DOHH2 (cell line): ENCODE measurements around the gene AREG.

Source experiments
- H3F3A ChIP-seq: fragments of 200-600 bp; sonication (generic), shearing (Covaris generic); 2 replicates; pipeline ENCODE4 v1.6.0; 2016; ENCODE audit warnings: antibody characterized with exemption, mild to moderate bottlenecking; ENCODE audit not compliant: control insufficient read depth, insufficient read depth
- H3K27ac ChIP-seq: fragments of 200-600 bp; sonication (generic); 2 replicates; pipeline ENCODE4 v1.5.1; 2014; ENCODE audit warnings: low read depth, mild to moderate bottlenecking, low read length, moderate library complexity
- H3K27me3 ChIP-seq: fragments of 200-600 bp; sonication (generic); 2 replicates; pipeline ENCODE4 v1.6.1; 2014; ENCODE audit warnings: mild to moderate bottlenecking, low read length, mixed read lengths; ENCODE audit not compliant: control insufficient read depth
- H3K36me3 ChIP-seq: fragments of 200-600 bp; sonication (generic); 2 replicates; pipeline ENCODE4 v1.6.1; 2014; ENCODE audit warnings: mild to moderate bottlenecking, low read length, moderate library complexity, mixed read lengths; ENCODE audit not compliant: control insufficient read depth
- H3K4me1 ChIP-seq: fragments of 200-600 bp; sonication (generic); 2 replicates; pipeline ENCODE4 v1.6.1; 2014; ENCODE audit warnings: mild to moderate bottlenecking, low read length, mixed read lengths; ENCODE audit not compliant: control insufficient read depth
- H3K4me2 ChIP-seq: fragments of 200-600 bp; sonication (generic); 2 replicates; pipeline ENCODE4 v1.6.0; 2014; ENCODE audit warnings: mild to moderate bottlenecking, low read length, moderate library complexity
- H3K4me3 ChIP-seq: fragments of 200-600 bp; sonication (generic); 2 replicates; pipeline ENCODE4 v1.5.1; 2014; ENCODE audit warnings: mild to moderate bottlenecking, low read length, mixed read lengths
- H3K79me2 ChIP-seq: fragments of 200-600 bp; sonication (generic); 2 replicates; pipeline ENCODE4 v1.6.1; 2014; ENCODE audit warnings: mild to moderate bottlenecking, low read length, mixed read lengths; ENCODE audit not compliant: control insufficient read depth
- H3K9me2 ChIP-seq: fragments of 200-600 bp; sonication (generic); replicated peaks from 2 replicates; pipeline ENCODE4 v1.6.1; 2014; ENCODE audit warnings: mild to moderate bottlenecking, low read length, mixed read lengths; ENCODE audit not compliant: control insufficient read depth
- H3K9me3 ChIP-seq: fragments of 200-600 bp; sonication (generic); 2 replicates; pipeline ENCODE4 v1.6.1; 2014; ENCODE audit warnings: antibody characterized with exemption, low read length, mixed read lengths; ENCODE audit not compliant: control insufficient read depth, insufficient read depth
- H4K20me1 ChIP-seq: fragments of 200-600 bp; sonication (generic); 2 replicates; pipeline ENCODE4 v1.6.0; 2014; ENCODE audit warnings: low read depth, mild to moderate bottlenecking, antibody characterized with exemption, low read length, moderate library complexity; ENCODE audit not compliant: control insufficient read depth, insufficient read depth
- EZH2phosphoT487 ChIP-seq: fragments of 200-600 bp; sonication (generic); IDR thresholded peaks from 2 replicates; pipeline ENCODE4 v1.6.1; 2017; ENCODE audit warnings: borderline replicate concordance, mild to moderate bottlenecking, antibody characterized with exemption, low read length, moderate library complexity, mixed read lengths
- TF ChIP-seq, protein P1 (sequence below): fragments of 200-600 bp; sonication (generic); IDR thresholded peaks from one replicate; pipeline ENCODE4 v1.5.1; 2014; ENCODE audit warnings: antibody characterized with exemption, mild to moderate bottlenecking, low read depth, low read length; ENCODE audit not compliant: poor library complexity, severe bottlenecking

AREG gene

GRCh38 chr4:74433043-74433442 is 11.9 kb upstream of the AREG start:
- H4K20me1 ChIP-seq: no peaks in the 10 kb centered on the region
- no peaks in the 10 kb centered on the region for H3K4me1 ChIP-seq
- H3K36me3 ChIP-seq: no peaks in the 10 kb centered on the region
- H3K9me2 ChIP-seq: no peaks in the 10 kb centered on the region
- H3K27ac ChIP-seq: no peak overlapping the region
- H3K27me3 ChIP-seq: no peaks in the 10 kb centered on the region
- no peaks in the 10 kb centered on the region for H3F3A ChIP-seq
- no peak overlapping the region for H3K4me2 ChIP-seq
- H3K9me3 ChIP-seq: no peaks in the 10 kb centered on the region; the same call in 1 of the 2 replicates
- no peaks in the 10 kb centered on the region for H3K79me2 ChIP-seq
- no peak for TF ChIP-seq EZH2phosphoT487
- TF ChIP-seq, protein P1, sequence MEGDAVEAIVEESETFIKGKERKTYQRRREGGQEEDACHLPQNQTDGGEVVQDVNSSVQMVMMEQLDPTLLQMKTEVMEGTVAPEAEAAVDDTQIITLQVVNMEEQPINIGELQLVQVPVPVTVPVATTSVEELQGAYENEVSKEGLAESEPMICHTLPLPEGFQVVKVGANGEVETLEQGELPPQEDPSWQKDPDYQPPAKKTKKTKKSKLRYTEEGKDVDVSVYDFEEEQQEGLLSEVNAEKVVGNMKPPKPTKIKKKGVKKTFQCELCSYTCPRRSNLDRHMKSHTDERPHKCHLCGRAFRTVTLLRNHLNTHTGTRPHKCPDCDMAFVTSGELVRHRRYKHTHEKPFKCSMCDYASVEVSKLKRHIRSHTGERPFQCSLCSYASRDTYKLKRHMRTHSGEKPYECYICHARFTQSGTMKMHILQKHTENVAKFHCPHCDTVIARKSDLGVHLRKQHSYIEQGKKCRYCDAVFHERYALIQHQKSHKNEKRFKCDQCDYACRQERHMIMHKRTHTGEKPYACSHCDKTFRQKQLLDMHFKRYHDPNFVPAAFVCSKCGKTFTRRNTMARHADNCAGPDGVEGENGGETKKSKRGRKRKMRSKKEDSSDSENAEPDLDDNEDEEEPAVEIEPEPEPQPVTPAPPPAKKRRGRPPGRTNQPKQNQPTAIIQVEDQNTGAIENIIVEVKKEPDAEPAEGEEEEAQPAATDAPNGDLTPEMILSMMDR: no peak
- no peak overlapping the region for H3K4me3 ChIP-seq

DNA sequence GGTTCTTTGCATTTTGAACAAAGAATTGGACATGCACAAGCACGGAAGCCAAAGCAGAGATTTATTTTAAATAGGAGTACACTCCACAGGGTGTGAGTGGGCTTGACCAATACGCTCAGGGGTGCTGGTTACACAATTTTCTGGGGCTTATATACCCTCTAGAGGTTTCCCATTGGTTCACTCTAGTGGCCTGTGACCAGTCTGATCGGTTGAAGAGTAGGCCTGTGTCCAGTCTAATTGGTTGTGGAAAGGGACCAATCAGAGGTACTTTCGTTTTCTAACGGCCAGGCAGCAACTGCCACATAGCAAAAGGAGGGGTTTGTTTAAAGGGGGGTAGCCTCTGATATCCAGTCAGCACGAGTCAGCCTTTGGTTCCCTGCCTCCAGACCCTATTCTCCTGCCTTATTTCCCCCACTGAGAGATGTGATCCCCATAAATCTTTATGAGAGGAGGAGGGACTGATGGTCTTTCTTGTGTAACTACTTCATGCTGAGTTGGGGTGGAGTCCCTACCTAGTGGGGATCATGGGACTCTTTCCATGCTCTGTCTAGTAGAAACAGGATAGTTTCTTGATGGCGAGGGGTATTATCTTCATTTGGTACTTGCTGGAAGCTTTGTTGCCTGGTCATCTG is 11.3 kb upstream of the AREG start:
- H3F3A ChIP-seq: no peaks in the 10 kb centered on the region
- TF ChIP-seq, protein P1: no peak
- TF ChIP-seq EZH2phosphoT487: no peak
- H3K9me3 ChIP-seq: no peaks in the 10 kb centered on the region; the same call in 1 of the 2 replicates
- no peak overlapping the region for H3K4me3 ChIP-seq
- no peak overlapping the region for H3K27ac ChIP-seq
- H3K27me3 ChIP-seq: no peaks in the 10 kb centered on the region
- no peaks in the 10 kb centered on the region for H3K36me3 ChIP-seq
- H3K4me1 ChIP-seq: no peaks in the 10 kb centered on the region
- H3K4me2 ChIP-seq: no peak overlapping the region
- H3K79me2 ChIP-seq: no peaks in the 10 kb centered on the region
- no peaks in the 10 kb centered on the region for H3K9me2 ChIP-seq
- H4K20me1 ChIP-seq: no peaks in the 10 kb centered on the region

DNA sequence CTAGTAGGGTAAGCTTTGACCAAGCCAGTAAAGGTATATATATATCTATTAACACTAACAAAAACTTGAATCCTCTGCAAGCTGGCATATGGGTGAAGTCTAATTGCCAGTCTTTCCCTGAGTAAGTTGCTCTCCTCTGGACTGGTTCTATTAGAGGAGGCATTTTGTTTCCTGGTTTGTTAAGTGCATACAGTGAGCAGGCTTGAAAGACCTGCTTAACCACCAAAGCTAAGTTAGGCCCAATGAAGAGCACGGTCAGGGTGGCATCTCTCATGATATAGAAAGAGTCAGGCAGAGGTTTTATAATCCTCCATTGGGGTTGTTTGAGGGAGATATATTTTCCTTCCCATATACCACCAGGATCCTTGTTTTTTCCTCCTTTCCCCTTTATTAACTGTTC is 9.6 kb upstream of the AREG start:
- no peaks in the 10 kb centered on the region for H3K9me2 ChIP-seq
- H3K79me2 ChIP-seq: no peaks in the 10 kb centered on the region
- TF ChIP-seq, protein P1: no peak
- no peak for TF ChIP-seq EZH2phosphoT487
- H3K36me3 ChIP-seq: no peaks in the 10 kb centered on the region
- H3K4me1 ChIP-seq: no peaks in the 10 kb centered on the region
- no peak overlapping the region for H3K27ac ChIP-seq
- no peak overlapping the region for H3K4me3 ChIP-seq
- H3K4me2 ChIP-seq: no peak overlapping the region
- H3K9me3 ChIP-seq: no peaks in the 10 kb centered on the region; the same call in 1 of the 2 replicates
- no peaks in the 10 kb centered on the region for H3F3A ChIP-seq
- no peaks in the 10 kb centered on the region for H3K27me3 ChIP-seq
- no peaks in the 10 kb centered on the region for H4K20me1 ChIP-seq
